Brain microvascular endothelial cell (primary cell): Measurements from ENCODE around the gene ARMC12.

Experiments used
- DNase-seq: peaks from one replicate; pipeline ENCODE4 v3.0.0-alpha.2; 2020
- H3K27ac ChIP-seq: fragments of 250-450 bp; sonication (Bioruptor Pico); 2 replicates; pipeline ENCODE4 v1.5.1; 2020; ENCODE audit warnings: mild to moderate bottlenecking, moderate library complexity
- H3K27me3 ChIP-seq: fragments of 250-450 bp; sonication (Bioruptor Pico); replicated peaks from 2 replicates; pipeline ENCODE4 v1.5.1; 2020; ENCODE audit warnings: mild to moderate bottlenecking
- H3K36me3 ChIP-seq: fragments of 250-450 bp; sonication (Bioruptor Pico); replicated peaks from 2 replicates; pipeline ENCODE4 v1.5.1; 2020; ENCODE audit warnings: mild to moderate bottlenecking
- H3K4me3 ChIP-seq: 2 replicates; pipeline ENCODE4 v1.5.1; 2011; ENCODE audit warnings: low read depth, mild to moderate bottlenecking, control low read depth, low read length, moderate library complexity
- in situ Hi-C: cut with HindIII; loops from 2 replicates; pipeline ENCODE4 v1.10.0; 2017; ENCODE audit warnings: low sequenced_read_pairs, low pct_ligation_motif_present
- TF ChIP-seq, protein P1 (sequence below): IDR thresholded peaks from 2 replicates; pipeline ENCODE4 v1.5.1; 2011; ENCODE audit warnings: low read depth, mild to moderate bottlenecking, moderate library complexity, low read length, control low read depth, inconsistent platforms; ENCODE audit errors: missing control alignments

ARMC12 gene

DNA sequence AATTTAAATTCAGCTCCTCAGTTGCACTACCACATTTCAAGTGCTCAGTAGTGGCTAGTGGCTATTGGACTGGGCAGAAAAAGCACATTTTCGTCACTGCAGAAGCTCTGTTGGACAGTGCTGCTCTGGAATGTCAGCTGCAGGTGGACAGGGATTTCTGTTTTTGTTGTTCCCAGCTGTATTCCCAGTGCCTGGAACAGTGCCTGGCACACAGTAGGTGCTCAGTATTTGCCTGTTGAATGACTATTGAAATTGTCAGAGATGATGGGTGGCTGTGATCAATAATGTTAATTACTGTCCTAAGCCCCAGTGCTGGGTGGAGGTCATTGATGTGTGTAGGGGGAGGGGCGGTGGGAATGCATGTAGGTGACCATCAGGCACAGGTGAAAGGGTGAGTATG, 49.4 kb downstream of the ARMC12 start:
- Histone ChIP-seq H3K27ac (no peak overlapping the region), H3K4me3 (no peak overlapping the region), H3K27me3 (peaks cover 40% of the 10 kb centered on the region), H3K36me3 (no peaks in the 10 kb centered on the region)
- no peak for DNase-seq
- TF ChIP-seq, protein P1, sequence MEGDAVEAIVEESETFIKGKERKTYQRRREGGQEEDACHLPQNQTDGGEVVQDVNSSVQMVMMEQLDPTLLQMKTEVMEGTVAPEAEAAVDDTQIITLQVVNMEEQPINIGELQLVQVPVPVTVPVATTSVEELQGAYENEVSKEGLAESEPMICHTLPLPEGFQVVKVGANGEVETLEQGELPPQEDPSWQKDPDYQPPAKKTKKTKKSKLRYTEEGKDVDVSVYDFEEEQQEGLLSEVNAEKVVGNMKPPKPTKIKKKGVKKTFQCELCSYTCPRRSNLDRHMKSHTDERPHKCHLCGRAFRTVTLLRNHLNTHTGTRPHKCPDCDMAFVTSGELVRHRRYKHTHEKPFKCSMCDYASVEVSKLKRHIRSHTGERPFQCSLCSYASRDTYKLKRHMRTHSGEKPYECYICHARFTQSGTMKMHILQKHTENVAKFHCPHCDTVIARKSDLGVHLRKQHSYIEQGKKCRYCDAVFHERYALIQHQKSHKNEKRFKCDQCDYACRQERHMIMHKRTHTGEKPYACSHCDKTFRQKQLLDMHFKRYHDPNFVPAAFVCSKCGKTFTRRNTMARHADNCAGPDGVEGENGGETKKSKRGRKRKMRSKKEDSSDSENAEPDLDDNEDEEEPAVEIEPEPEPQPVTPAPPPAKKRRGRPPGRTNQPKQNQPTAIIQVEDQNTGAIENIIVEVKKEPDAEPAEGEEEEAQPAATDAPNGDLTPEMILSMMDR = no peak
- in situ Hi-C loops = no loop called here

DNA sequence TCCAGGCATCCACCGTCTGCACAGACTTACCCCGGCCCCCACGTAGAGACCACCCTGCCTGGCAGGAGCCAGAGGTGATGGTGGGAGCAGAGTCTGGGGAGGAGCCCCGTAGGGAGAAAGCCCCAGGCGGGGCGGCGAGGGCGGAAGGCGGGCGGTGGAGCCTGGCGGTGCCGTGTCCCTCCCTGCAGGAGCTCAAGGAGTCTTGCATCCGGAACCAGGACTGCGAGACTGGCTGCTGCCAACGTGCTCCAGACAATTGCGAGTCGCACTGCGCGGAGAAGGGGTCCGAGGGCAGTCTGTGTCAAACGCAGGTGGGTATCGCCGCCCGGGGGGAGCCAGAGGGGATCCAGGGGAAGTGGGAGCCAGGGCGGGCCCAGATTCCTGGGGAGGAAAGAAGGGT, 50.0 kb downstream of the ARMC12 start:
- no peaks in the 10 kb centered on the region for H3K36me3 ChIP-seq
- no peak overlapping the region for H3K4me3 ChIP-seq
- no peak overlapping the region for H3K27ac ChIP-seq
- in situ Hi-C loops = no loop called here
- peaks cover 40% of the 10 kb centered on the region for H3K27me3 ChIP-seq
- TF ChIP-seq, protein P1 = no peak
- DNase-seq = no peak

DNA sequence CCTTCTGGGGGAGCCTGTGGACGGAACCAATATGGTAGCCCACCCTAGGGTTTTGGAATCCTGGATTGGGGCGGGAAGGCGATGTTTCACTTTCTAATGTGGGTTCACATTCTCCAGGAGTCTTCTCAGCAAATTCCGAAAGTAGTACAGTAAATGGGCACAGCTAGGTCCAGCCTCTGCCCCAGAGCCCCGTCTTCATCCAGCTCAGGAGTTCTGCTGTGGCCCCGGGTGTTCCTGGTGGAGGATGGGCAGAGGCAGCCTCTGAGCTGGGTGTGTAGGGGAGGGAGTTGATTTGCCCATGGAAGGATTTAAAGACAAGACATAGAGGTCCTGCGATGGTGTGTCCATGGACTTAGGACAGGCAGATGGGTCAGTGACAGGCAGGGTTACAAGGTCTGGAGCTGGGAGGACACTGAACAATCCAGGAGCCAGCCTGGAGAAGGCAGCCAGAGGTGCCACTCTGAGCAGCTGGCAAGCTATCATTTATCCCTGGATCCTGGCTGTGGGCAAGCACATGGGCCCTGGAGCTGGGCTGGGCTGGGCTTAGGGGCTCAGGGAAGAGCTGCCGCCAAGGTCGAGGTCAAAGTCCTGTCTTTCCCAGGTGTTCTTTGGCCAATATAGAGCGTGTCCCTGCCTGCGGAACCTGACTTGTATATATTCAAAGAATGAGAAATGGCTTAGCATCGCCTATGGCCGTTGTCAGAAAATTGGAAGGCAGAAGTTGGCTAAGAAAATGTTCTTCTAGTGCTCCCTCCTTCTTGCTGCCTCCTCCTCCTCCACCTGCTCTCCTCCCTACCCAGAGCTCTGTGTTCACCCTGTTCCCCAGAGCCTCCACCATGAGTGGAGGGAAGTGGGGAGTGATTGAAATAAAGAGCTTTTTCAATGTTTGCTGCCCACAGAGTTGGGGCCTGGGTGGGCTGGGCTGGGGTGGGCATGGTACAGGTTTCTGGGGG, 50.7 kb downstream of the ARMC12 start:
- TF ChIP-seq, protein P1 = no peak
- Histone ChIP-seq H3K27ac (no peak overlapping the region), H3K27me3 (peaks cover 41% of the 10 kb centered on the region), H3K4me3 (no peak overlapping the region), H3K36me3 (no peaks in the 10 kb centered on the region)
- no peak for DNase-seq
- in situ Hi-C loops = no loop called here

DNA sequence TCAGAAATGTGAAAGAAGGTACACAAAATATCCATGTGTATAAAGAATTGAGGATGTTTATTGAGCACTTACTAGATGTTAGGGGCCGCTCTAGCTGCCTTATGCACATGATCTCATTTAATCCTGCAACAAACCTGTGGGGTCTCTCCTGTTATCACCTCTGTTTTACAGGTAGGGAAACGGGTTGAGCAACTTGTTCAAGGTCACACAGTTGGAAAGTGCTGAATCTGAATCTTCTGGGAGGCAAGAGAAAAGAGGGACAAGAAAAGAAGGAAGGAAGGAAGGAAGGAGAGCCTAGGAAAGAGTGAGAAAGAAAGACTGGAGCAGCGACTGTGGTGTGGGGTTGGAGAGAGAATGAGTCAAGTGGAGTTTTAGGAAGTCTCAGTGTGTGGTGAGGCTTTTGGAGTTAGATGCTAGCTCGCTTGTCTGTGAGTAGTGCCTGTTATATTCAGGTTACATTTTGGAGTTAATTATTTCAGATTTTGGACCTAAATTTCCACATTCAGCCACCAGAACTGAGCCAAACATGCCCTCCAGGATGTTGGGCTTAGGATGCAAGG, 51.7 kb downstream of the ARMC12 start:
- no peak overlapping the region for H3K27ac ChIP-seq
- no peaks in the 10 kb centered on the region for H3K36me3 ChIP-seq
- H3K4me3 ChIP-seq = no peak overlapping the region
- in situ Hi-C loops = no loop called here
- peaks cover 43% of the 10 kb centered on the region for H3K27me3 ChIP-seq
- TF ChIP-seq, protein P1 = no peak
- no peak for DNase-seq

DNA sequence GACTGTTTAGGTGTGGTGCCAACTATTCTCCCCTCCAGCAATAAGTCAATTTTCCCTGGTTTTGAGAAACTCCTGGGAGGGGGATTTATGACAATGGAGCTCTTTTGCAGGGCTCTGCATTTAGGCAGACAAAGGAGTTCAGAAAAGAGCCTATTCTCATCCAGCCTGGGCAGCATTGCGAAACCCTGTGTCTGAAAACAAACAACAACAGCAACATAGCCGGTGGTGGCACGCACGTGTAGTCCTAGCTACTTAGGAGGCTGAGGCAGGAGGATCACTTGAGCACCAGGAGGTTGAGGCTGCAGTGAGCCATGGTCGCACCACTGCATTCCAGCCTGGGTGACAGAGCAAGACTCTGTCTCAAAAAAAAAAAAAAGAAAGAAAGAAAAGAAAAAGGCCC, 53.9 kb downstream of the ARMC12 start:
- no peak for DNase-seq
- in situ Hi-C loops = no loop called here
- TF ChIP-seq, protein P1 = no peak
- Histone ChIP-seq H3K4me3 (no peak overlapping the region), H3K36me3 (no peaks in the 10 kb centered on the region), H3K27me3 (peaks cover 39% of the 10 kb centered on the region), H3K27ac (no peak overlapping the region)
